GM12878 (cell line): ENCODE measurements around the gene ARHGAP1. TPM values are rescaled to one million over a fixed set of nuclear protein-coding genes. Genes with fewer than 3 reads are reported as not detected.

Source experiments
- ATAC-seq: fragments of 200-7000 bp; cut with Tn5 transposase; 3 replicates; pipeline ENCODE4 v1.9.1; 2020; ENCODE audit warnings: mild to moderate bottlenecking, moderate library complexity
- BruUV-seq: library from RNA; stranded (reverse); fragments of 400-500 nt; replicated peaks from 2 replicates; lab custom pipeline; 2021; lab: Mats Ljungman, UMichigan
- CTCF ChIA-PET: fragments of 300-600 bp; sonication (Branson Sonifier 250); formaldehyde crosslinking; extraction: SDS; loops from one replicate; lab custom pipeline; 2021; ENCODE audit warnings: inconsistent platforms; lab: Yijun Ruan, JAX
- POLR2A ChIA-PET: fragments of 350-600 bp; formaldehyde crosslinking; extraction: SDS; loops from one replicate; lab custom pipeline; 2021; ENCODE audit warnings: inconsistent platforms; lab: Charles Lee
- RAD21 ChIA-PET: fragments of 300-600 bp; sonication (Branson Sonifier 250); formaldehyde crosslinking; loops from one replicate; lab custom pipeline; 2023; ENCODE audit warnings: antibody characterized with exemption; ENCODE audit not compliant: unreplicated experiment; lab: Charles Lee
- SMC1A ChIA-PET: fragments of 300-600 bp; sonication (Branson Sonifier 250); formaldehyde crosslinking; loops from one replicate; lab custom pipeline; 2023; ENCODE audit not compliant: unreplicated experiment, uncharacterized antibody; lab: Charles Lee
- DNase-seq: peaks from one replicate; pipeline ENCODE4 v3.0.0-alpha.2; 2011; ENCODE audit warnings: low read depth, low spot score
- FAIRE-seq: peaks from 3 replicates; lab custom pipeline; 2011; peaks lifted over from hg19 to GRCh38; lab: Jason Lieb, UNC
- H2AFZ ChIP-seq: 2 replicates; pipeline ENCODE4 v1.6.0; 2011; ENCODE audit warnings: low read depth, low read length, control low read depth; ENCODE audit not compliant: control insufficient read depth
- H3K27ac ChIP-seq: 2 replicates; pipeline ENCODE4 v1.5.1; 2011; ENCODE audit warnings: control low read depth; ENCODE audit not compliant: control insufficient read depth, insufficient read depth
- H3K27me3 ChIP-seq, 2 experiments: replicated peaks in 1 of 2; 2 replicates each; pipeline versions ENCODE4 v1.6.0 to v1.6.1; 2011; ENCODE audit warnings: low read length in 1 of 2; ENCODE audit not compliant: control insufficient read depth in 2 of 2, insufficient read depth in 2 of 2
- H3K36me3 ChIP-seq, 2 experiments: 2 replicates each; pipeline ENCODE4 v1.5.1; 2011; ENCODE audit warnings: low read length in 1 of 2; ENCODE audit not compliant: control insufficient read depth in 2 of 2, insufficient read depth in 2 of 2
- H3K4me1 ChIP-seq: 2 replicates; pipeline ENCODE4 v1.6.1; 2011; ENCODE audit warnings: mild to moderate bottlenecking, low read length, moderate library complexity, mixed read lengths; ENCODE audit not compliant: control insufficient read depth, insufficient read depth
- H3K4me2 ChIP-seq: 2 replicates; pipeline ENCODE4 v1.6.0; 2011; ENCODE audit warnings: control low read depth; ENCODE audit not compliant: control insufficient read depth, insufficient read depth
- H3K4me3 ChIP-seq: fragments of 200-600 bp; sonication (generic); 2 replicates; pipeline ENCODE4 v1.5.1; 2016
- H3K79me2 ChIP-seq: 2 replicates; pipeline ENCODE4 v1.6.0; 2011; ENCODE audit warnings: low read length; ENCODE audit not compliant: control insufficient read depth, insufficient read depth
- H3K9ac ChIP-seq: 2 replicates; pipeline ENCODE4 v1.8.0; 2011; ENCODE audit warnings: low read length, control low read depth, mixed read lengths; ENCODE audit not compliant: control insufficient read depth, insufficient read depth
- H3K9me3 ChIP-seq: replicated peaks from 3 replicates; pipeline ENCODE4 v1.5.1; 2011; ENCODE audit warnings: mild to moderate bottlenecking, low read length; ENCODE audit not compliant: control insufficient read depth, insufficient read depth
- H4K20me1 ChIP-seq: 2 replicates; pipeline ENCODE4 v1.6.0; 2011; ENCODE audit not compliant: control insufficient read depth, insufficient read depth
- BACH1 ChIP-seq: fragments of 450-650 bp; IDR thresholded peaks from 2 replicates; pipeline ENCODE4 v1.6.1; 2017; ENCODE audit warnings: mild to moderate bottlenecking, borderline replicate concordance
- HDAC2 ChIP-seq: fragments of 200-600 bp; sonication (generic); IDR thresholded peaks from 2 replicates; pipeline ENCODE4 v1.6.1; 2017
- HDGF ChIP-seq: fragments of 450-650 bp; IDR thresholded peaks from 2 replicates; pipeline ENCODE4 v1.6.1; 2016; ENCODE audit warnings: antibody characterized with exemption
- IKZF2 ChIP-seq, 2 experiments: fragments of 450-650 bp; IDR thresholded peaks; 2 replicates each; pipeline ENCODE4 v1.6.1; 2017; ENCODE audit warnings: mild to moderate bottlenecking in 2 of 2, moderate library complexity in 2 of 2
- MLLT1 ChIP-seq: fragments of 450-650 bp; IDR thresholded peaks from 2 replicates; pipeline ENCODE4 v1.6.1; 2016; ENCODE audit warnings: mild to moderate bottlenecking
- NBN ChIP-seq: fragments of 450-650 bp; IDR thresholded peaks from 2 replicates; pipeline ENCODE4 v1.6.1; 2016
- NKRF ChIP-seq: fragments of 450-650 bp; conservative IDR thresholded peaks from 2 replicates; pipeline ENCODE4 v1.6.1; 2017; ENCODE audit warnings: mild to moderate bottlenecking, moderate library complexity
- RUNX3 ChIP-seq: IDR thresholded peaks from 2 replicates; pipeline ENCODE4 v1.6.1; 2012; ENCODE audit warnings: low read length, inconsistent platforms
- SKIL ChIP-seq: fragments of 450-650 bp; IDR thresholded peaks from 2 replicates; pipeline ENCODE4 v1.6.1; 2017; ENCODE audit warnings: mild to moderate bottlenecking, low read depth, inconsistent platforms; ENCODE audit not compliant: poor library complexity, severe bottlenecking
- SMARCA5 ChIP-seq: fragments of 450-650 bp; IDR thresholded peaks from 2 replicates; pipeline ENCODE4 v1.6.1; 2017; ENCODE audit warnings: mild to moderate bottlenecking
- STAT3 ChIP-seq: IDR thresholded peaks from 2 replicates; pipeline ENCODE4 v1.6.1; 2011; ENCODE audit warnings: low read depth, low read length, improper control_type of control experiment
- ZBED1 ChIP-seq: IDR thresholded peaks from 2 replicates; pipeline ENCODE4 v1.6.1; 2016; ENCODE audit warnings: borderline replicate concordance
- ZBTB4 ChIP-seq: fragments of 450-650 bp; formaldehyde crosslinking; IDR thresholded peaks from 2 replicates; pipeline ENCODE4 v1.4.0; 2022; ENCODE audit warnings: mild to moderate bottlenecking, moderate library complexity
- ZNF622 ChIP-seq: fragments of 450-650 bp; IDR thresholded peaks from 2 replicates; pipeline ENCODE4 v1.6.1; 2017; ENCODE audit warnings: mild to moderate bottlenecking, inconsistent platforms
- WGBS: methylation state at CpG from one replicate; pipeline ENCODE4 v1.1.6; 2016; ENCODE audit warnings: low lambda C conversion rate; ENCODE audit not compliant: insufficient replicate concordance, insufficient coverage; ENCODE audit errors: missing lambda C conversion rate; 5-methylcytosine and 5-hydroxymethylcytosine counted together
- in situ Hi-C: fragments of 300-500 bp; cut with MboI; formaldehyde crosslinking; loops from 9 replicates; pipeline ENCODE4 v1.14.3; 2018; ENCODE audit warnings: mixed read lengths
- intact Hi-C: fragments of 100-400 bp; cut with micrococcal nuclease; formaldehyde crosslinking; loops from one replicate; pipeline ENCODE4 v1.14.2; 2022; ENCODE audit not compliant: unreplicated experiment
- polyA plus RNA-seq, 11 experiments: library from polyadenylated mRNA; depleted of rRNA in 4 of 11; unstranded in 6 of 11; stranded (reverse) in 5 of 11; fragments of >200 nt; fragmentation: Nextera tagmentation in 4 of 11; fragmentation: Illumina TruSeq in 1 of 11; extraction: Ambion mirVana in 4 of 11; extraction: Trizol in 1 of 11; gene quantifications; 1 replicate in 1 of 11; 2 replicates in 10 of 11; pipeline versions ENCODE4 v1.2.1 to v1.2.3, GENCODE V29; 2011 to 2016; ENCODE audit warnings: inconsistent platforms in 2 of 11, missing spikeins in 2 of 11, low read depth in 1 of 11
- total RNA-seq, 4 experiments: library from RNA; depleted of rRNA in 3 of 4; stranded (reverse); fragments of >200 nt in 3 of 4; fragmentation: Illumina TruSeq in 1 of 4; extraction: Trizol in 1 of 4; gene quantifications; 2 replicates each; pipeline versions ENCODE4 v1.2.1 to v1.2.3, GENCODE V29; 2013 to 2021

Gene ARHGAP1
- total and polyA plus RNA-seq, 10 of the 15 experiments (the other 5 are each of a cell fraction or from before 2014, with no cell fraction given), result 4.3 to 45.5 (median 23.2) TPM

DNA sequence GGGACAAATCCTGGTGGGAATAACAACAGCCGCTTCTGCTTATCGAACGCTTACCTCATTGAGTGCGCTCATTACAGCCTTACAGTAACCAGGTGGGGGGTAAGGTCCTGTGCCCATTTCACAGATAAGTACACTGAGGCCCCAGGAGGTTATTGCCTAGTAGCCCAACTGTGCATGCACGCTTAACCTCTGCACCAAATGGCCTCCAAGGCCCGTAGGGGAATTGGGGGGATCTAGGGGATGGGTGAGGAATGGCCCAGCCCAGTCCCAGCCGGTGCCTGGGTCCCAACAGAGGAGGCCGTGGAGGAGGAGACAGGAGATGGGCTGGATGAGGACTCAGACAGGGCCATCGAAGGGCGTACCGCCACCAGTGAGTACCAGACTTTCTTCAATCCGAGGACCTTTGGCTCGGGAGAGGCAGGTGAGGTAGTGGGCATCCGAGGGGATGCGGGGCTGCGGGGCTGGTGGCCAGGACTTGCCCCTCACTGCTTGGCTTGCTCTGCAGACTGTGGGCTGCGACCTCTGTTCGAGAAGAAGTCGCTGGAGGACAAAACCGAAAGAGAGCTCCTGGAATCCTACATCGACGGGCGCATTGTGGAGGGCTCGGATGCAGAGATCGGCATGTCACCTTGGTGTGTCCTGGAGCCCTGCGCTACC lies 25.9 kb upstream of the ARHGAP1 start (continued):
- TF ChIP-seq BACH1 (no peak), SKIL (no peak), HDGF (no peak), MLLT1 (no peak), HDAC2 (no peak), IKZF2 (IDR thresholded peaks at IDR 0.05) (no peak), STAT3 (no peak)

- no peak for FAIRE-seq
- no peaks in the 10 kb centered on the region for H3K9me3 ChIP-seq
- H3K4me3 ChIP-seq, result no peak overlapping the region
- ChIA-PET POLR2A (no interaction called here), CTCF (no interaction called here), RAD21 (interaction anchor here (0.6 kb wide), 1 partner anchor 48 kb away, joined by 4 read pairs; no protein-coding TSS in a partner anchor), SMC1A (no interaction called here)
- no peak overlapping the region for H3K27ac ChIP-seq
- H4K20me1 ChIP-seq, result no peaks in the 10 kb centered on the region
- no peaks in the 10 kb centered on the region for H3K36me3 ChIP-seq
- H3K9ac ChIP-seq, result no peak overlapping the region
- no TSS peak for BruUV-seq
- no peak overlapping the region for H3K4me2 ChIP-seq
- no peak overlapping the region for H2AFZ ChIP-seq
- no peaks in the 10 kb centered on the region for H3K79me2 ChIP-seq
- H3K4me1 ChIP-seq, result no peaks in the 10 kb centered on the region
- H3K27me3 ChIP-seq, result no peaks in the 10 kb centered on the region
- in situ Hi-C loops (no loop called here), intact Hi-C loops (no loop called here)
- DNase-seq, result no peak
- ATAC-seq, result no peak
- 61% methylated on average over 19 of the region's 19 CpGs for WGBS
- no peak for TF ChIP-seq ZBED1
- TF ChIP-seq ZNF622, result no peak
- TF ChIP-seq NBN, result no peak
- TF ChIP-seq NKRF, result no peak
- no peak for TF ChIP-seq ZBTB4 (CRISPR knock-in tag)
- TF ChIP-seq SMARCA5, result no peak
- TF ChIP-seq RUNX3, result no peak
These were observed 25.2 kb upstream of the ARHGAP1 start for GRCh38 chr11:46725338-46726205.
